H9 (cell line): ENCODE results near the gene WNT6. TPM values are rescaled to one million over a fixed set of nuclear protein-coding genes. Genes with fewer than 3 reads are reported as not detected.
A peak's percentile ranks its signal among the peaks of the same experiment; 100 is the strongest.

Experiments used
- DNase-seq: peaks from one replicate; pipeline ENCODE4 v3.0.0-alpha.2; 2017
- H2AFZ ChIP-seq: one replicate; pipeline ENCODE4 v1.6.1; 2013; ENCODE audit warnings: mild to moderate bottlenecking, low read length, control low read depth, moderate library complexity
- H2AK5ac ChIP-seq: 2 replicates; pipeline ENCODE4 v1.6.1; 2013; ENCODE audit warnings: low read length, control low read depth, mixed read lengths; ENCODE audit not compliant: insufficient read length
- H2BK120ac ChIP-seq: one replicate; pipeline ENCODE4 v1.6.1; 2013; ENCODE audit warnings: low read depth, mild to moderate bottlenecking, low read length, control low read depth, inconsistent platforms; ENCODE audit not compliant: poor library complexity, severe bottlenecking
- H2BK12ac ChIP-seq: 2 replicates; pipeline ENCODE4 v1.6.1; 2013; ENCODE audit warnings: low read length, control low read depth, mixed read lengths, low read depth; ENCODE audit not compliant: insufficient read length
- H2BK15ac ChIP-seq: 2 replicates; pipeline ENCODE4 v1.6.1; 2013; ENCODE audit warnings: low read depth, low read length, control low read depth
- H2BK20ac ChIP-seq: one replicate; pipeline ENCODE4 v1.6.1; 2013; ENCODE audit warnings: low read depth, mild to moderate bottlenecking, low read length, control low read depth, inconsistent platforms; ENCODE audit not compliant: poor library complexity, severe bottlenecking
- H2BK5ac ChIP-seq: 2 replicates; pipeline ENCODE4 v1.6.1; 2013; ENCODE audit warnings: low read length, control low read depth, mixed read lengths; ENCODE audit not compliant: insufficient read length
- H3K14ac ChIP-seq: 2 replicates; pipeline ENCODE4 v1.6.1; 2013; ENCODE audit warnings: low read length, control low read depth; ENCODE audit not compliant: insufficient read depth
- H3K18ac ChIP-seq: 2 replicates; pipeline ENCODE4 v1.6.1; 2013; ENCODE audit warnings: low read depth, mild to moderate bottlenecking, mixed read lengths, low read length, control low read depth; ENCODE audit not compliant: insufficient read length
- H3K23ac ChIP-seq: 2 replicates; pipeline ENCODE4 v1.6.1; 2013; ENCODE audit warnings: low read length, control low read depth, mixed read lengths, low read depth; ENCODE audit not compliant: insufficient read length
- H3K23me2 ChIP-seq: 2 replicates; pipeline ENCODE4 v1.6.1; 2013; ENCODE audit warnings: low read depth, mild to moderate bottlenecking, mixed read lengths, low read length, control low read depth; ENCODE audit not compliant: insufficient read length, poor library complexity, severe bottlenecking
- H3K27ac ChIP-seq: 2 replicates; pipeline ENCODE4 v1.5.1; 2013; ENCODE audit warnings: low read length, control low read depth, mixed read lengths, low read depth; ENCODE audit not compliant: insufficient read length
- H3K27me3 ChIP-seq: 2 replicates; pipeline ENCODE4 v1.6.1; 2013; ENCODE audit warnings: low read length, control low read depth, inconsistent platforms; ENCODE audit not compliant: insufficient read depth
- H3K4ac ChIP-seq: 2 replicates; pipeline ENCODE4 v1.6.1; 2013; ENCODE audit warnings: low read depth, mild to moderate bottlenecking, control low read depth, inconsistent platforms, low read length, moderate library complexity
- H3K4me1 ChIP-seq: 2 replicates; pipeline ENCODE4 v1.6.1; 2013; ENCODE audit warnings: low read length, control low read depth, inconsistent platforms; ENCODE audit not compliant: insufficient read depth
- H3K4me2 ChIP-seq: 2 replicates; pipeline ENCODE4 v1.6.1; 2013; ENCODE audit warnings: low read length, control low read depth, mixed read lengths; ENCODE audit not compliant: insufficient read length, insufficient read depth
- H3K56ac ChIP-seq: 2 replicates; pipeline ENCODE4 v1.6.1; 2013; ENCODE audit warnings: low read depth, mild to moderate bottlenecking, mixed read lengths, low read length, control low read depth; ENCODE audit not compliant: insufficient read length
- H3K79me1 ChIP-seq: 2 replicates; pipeline ENCODE4 v1.6.1; 2013; ENCODE audit warnings: low read depth, mild to moderate bottlenecking, moderate library complexity, low read length, control low read depth, inconsistent platforms; ENCODE audit not compliant: insufficient read depth, poor library complexity, severe bottlenecking
- H3K79me2 ChIP-seq: 2 replicates; pipeline ENCODE4 v1.6.1; 2013; ENCODE audit warnings: low read length, control low read depth, inconsistent platforms; ENCODE audit not compliant: insufficient read depth
- H3K9ac ChIP-seq: 2 replicates; pipeline ENCODE4 v1.6.1; 2013; ENCODE audit warnings: low read length, control low read depth, mixed read lengths; ENCODE audit not compliant: insufficient read length; ENCODE audit errors: extremely low read depth
- H3K9me3 ChIP-seq: one replicate; pipeline ENCODE4 v1.6.1; 2013; ENCODE audit warnings: low read depth, low read length, inconsistent platforms; ENCODE audit not compliant: control insufficient read depth
- H3T11ph ChIP-seq: one replicate; pipeline ENCODE4 v1.6.1; 2013; ENCODE audit warnings: mild to moderate bottlenecking, low read length, control low read depth, inconsistent platforms
- H4K20me1 ChIP-seq: one replicate; pipeline ENCODE4 v1.6.1; 2013; ENCODE audit not compliant: control insufficient read depth, insufficient read length, insufficient read depth
- H4K5ac ChIP-seq: 2 replicates; pipeline ENCODE4 v1.6.1; 2013; ENCODE audit warnings: low read depth, mild to moderate bottlenecking, mixed read lengths, low read length, control low read depth; ENCODE audit not compliant: insufficient read length
- H4K8ac ChIP-seq: replicated peaks from 2 replicates; pipeline ENCODE4 v1.6.1; 2013; ENCODE audit warnings: low read length, control low read depth, mixed read lengths, low read depth; ENCODE audit not compliant: insufficient read length
- H4K91ac ChIP-seq: 2 replicates; pipeline ENCODE4 v1.6.1; 2013; ENCODE audit warnings: low read depth, mild to moderate bottlenecking, moderate library complexity, mixed read lengths, low read length, control low read depth; ENCODE audit not compliant: insufficient read length
- H3K27ac Mint-ChIP-seq, 3 experiments: 2 replicates in 2 of 3; 3 replicates in 1 of 3; pipeline ENCODE4 v1.8.0; 2020 to 2021; ENCODE audit warnings: mixed read lengths in 3 of 3, mild to moderate bottlenecking in 1 of 3, moderate library complexity in 1 of 3
- H3K27me3 Mint-ChIP-seq: 2 replicates; pipeline ENCODE4 v1.8.0; 2021; ENCODE audit warnings: low read depth, mild to moderate bottlenecking, moderate library complexity, mixed read lengths
- H3K36me3 Mint-ChIP-seq, 3 experiments: 2 replicates in 2 of 3; 3 replicates in 1 of 3; pipeline ENCODE4 v1.8.0; 2020 to 2021; ENCODE audit warnings: low read depth in 3 of 3, mixed read lengths in 3 of 3; ENCODE audit not compliant: insufficient read depth in 1 of 3
- H3K4me1 Mint-ChIP-seq, 2 experiments: 2 replicates each; pipeline ENCODE4 v1.8.0; 2020; ENCODE audit warnings: mixed read lengths in 2 of 2
- H3K4me3 Mint-ChIP-seq, 2 experiments: 2 replicates in 1 of 2; 3 replicates in 1 of 2; pipeline ENCODE4 v1.8.0; 2020 to 2021; ENCODE audit warnings: mild to moderate bottlenecking in 2 of 2, mixed read lengths in 2 of 2, moderate library complexity in 1 of 2
- H3K9me3 Mint-ChIP-seq, 2 experiments: 2 replicates in 1 of 2; 3 replicates in 1 of 2; pipeline ENCODE4 v1.8.0; 2020; ENCODE audit warnings: mild to moderate bottlenecking in 2 of 2, mixed read lengths in 2 of 2, moderate library complexity in 1 of 2
- CTCF ChIP-seq: fragments of 200-600 bp; sonication (generic); conservative IDR thresholded peaks from 3 replicates; pipeline ENCODE4 v1.8.0; 2021; ENCODE audit warnings: antibody characterized with exemption, mild to moderate bottlenecking
- WGBS: extraction: QIAGEN DNeasy Blood & Tissue Kit; methylation state at CpG from one replicate; pipeline ENCODE4 v1.1.7; 2013; ENCODE audit warnings: missing lambda C conversion rate, low lambda C conversion rate, mixed read lengths; ENCODE audit not compliant: insufficient read length; ENCODE audit errors: extremely low coverage; 5-methylcytosine and 5-hydroxymethylcytosine counted together
- total RNA-seq: library from RNA; stranded (reverse); gene quantifications from 2 replicates; pipeline ENCODE4 v1.2.1, GENCODE V29; 2021

Gene WNT6
- total RNA-seq, 1 experiment from 2014 or later, result not detected

- Histone ChIP-seq H3T11ph (no peak overlapping the region), H2BK20ac (no peak overlapping the region), H2BK5ac (no peak overlapping the region), H2BK15ac (no peak overlapping the region), H4K8ac (no peak overlapping the region), H3K79me1 (no peaks in the 10 kb centered on the region), H4K5ac (no peak overlapping the region), H3K4me2 (no peak overlapping the region), H3K9me3 (no peaks in the 10 kb centered on the region), H4K91ac (no peak overlapping the region), H3K27ac (no peak overlapping the region), H3K23me2 (no peaks in the 10 kb centered on the region), H3K27me3 (no peaks in the 10 kb centered on the region), H2BK120ac (no peak overlapping the region), H3K56ac (no peak overlapping the region), H3K79me2 (no peaks in the 10 kb centered on the region), H3K14ac (no peak overlapping the region; the same call in 1 of the 2 replicates), H3K23ac (no peak overlapping the region), H3K9ac (no peak overlapping the region), H3K4me1 (no peaks in the 10 kb centered on the region), H2AK5ac (no peak overlapping the region), H2AFZ (no peak overlapping the region), H2BK12ac (no peak overlapping the region), H3K18ac (no peak overlapping the region), H4K20me1 (no peaks in the 10 kb centered on the region), H3K4ac (no peak overlapping the region)
- Mint-ChIP-seq H3K4me1 (no peaks in the 10 kb centered on the region), H3K4me3 (no peak overlapping the region), H3K27me3 (no peaks in the 10 kb centered on the region), H3K36me3 (no peaks in the 10 kb centered on the region; a peak in 1 of 7 replicates), H3K9me3 (no peaks in the 10 kb centered on the region), H3K27ac (peak overlapping the region in 1 of 3 experiments; percentile 53; a peak in 1 of 7 replicates)
- no CpG with 5 or more reads among the region's 13 CpGs for WGBS
- TF ChIP-seq CTCF, result no peak
- no peak for DNase-seq
Observed at GRCh38 chr2:218814540-218815243, 44.9 kb upstream of the WNT6 start.
